Measurements from ENCODE around the gene SUSD1. TPM values are rescaled to one million over a fixed set of nuclear protein-coding genes. Genes with fewer than 3 reads are reported as not detected.

Gene SUSD1
- total and polyA plus RNA-seq, 4 donors = 1.2 to 19.0 (median 3.2) TPM

DNA sequence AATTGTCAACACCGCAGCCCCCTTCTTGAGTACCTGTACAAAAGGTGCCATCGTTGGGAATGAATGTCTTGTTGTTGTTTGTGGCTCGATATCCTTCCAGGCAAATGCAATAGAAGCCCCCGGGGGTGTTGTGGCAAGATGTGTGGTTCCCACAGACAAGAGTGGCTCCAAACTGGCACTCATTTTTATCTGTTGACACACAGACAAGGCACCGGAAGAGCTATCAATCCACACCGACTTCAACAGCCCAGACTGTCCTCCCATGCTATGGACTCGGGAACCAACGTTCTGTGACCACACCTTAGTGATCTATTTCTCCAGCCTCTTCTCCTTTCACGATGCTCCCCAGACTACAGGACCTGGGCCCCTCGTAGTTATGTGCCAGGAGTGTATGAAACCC, 25.9 kb downstream of the SUSD1 start:
- no peak for TF ChIP-seq NR2F2 (IDR thresholded peaks at IDR 0.05)
- TF ChIP-seq, protein P1, sequence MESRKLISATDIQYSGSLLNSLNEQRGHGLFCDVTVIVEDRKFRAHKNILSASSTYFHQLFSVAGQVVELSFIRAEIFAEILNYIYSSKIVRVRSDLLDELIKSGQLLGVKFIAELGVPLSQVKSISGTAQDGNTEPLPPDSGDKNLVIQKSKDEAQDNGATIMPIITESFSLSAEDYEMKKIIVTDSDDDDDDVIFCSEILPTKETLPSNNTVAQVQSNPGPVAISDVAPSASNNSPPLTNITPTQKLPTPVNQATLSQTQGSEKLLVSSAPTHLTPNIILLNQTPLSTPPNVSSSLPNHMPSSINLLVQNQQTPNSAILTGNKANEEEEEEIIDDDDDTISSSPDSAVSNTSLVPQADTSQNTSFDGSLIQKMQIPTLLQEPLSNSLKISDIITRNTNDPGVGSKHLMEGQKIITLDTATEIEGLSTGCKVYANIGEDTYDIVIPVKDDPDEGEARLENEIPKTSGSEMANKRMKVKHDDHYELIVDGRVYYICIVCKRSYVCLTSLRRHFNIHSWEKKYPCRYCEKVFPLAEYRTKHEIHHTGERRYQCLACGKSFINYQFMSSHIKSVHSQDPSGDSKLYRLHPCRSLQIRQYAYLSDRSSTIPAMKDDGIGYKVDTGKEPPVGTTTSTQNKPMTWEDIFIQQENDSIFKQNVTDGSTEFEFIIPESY (IDR thresholded peaks at IDR 0.05) = no peak
- TF ChIP-seq, protein P2, sequence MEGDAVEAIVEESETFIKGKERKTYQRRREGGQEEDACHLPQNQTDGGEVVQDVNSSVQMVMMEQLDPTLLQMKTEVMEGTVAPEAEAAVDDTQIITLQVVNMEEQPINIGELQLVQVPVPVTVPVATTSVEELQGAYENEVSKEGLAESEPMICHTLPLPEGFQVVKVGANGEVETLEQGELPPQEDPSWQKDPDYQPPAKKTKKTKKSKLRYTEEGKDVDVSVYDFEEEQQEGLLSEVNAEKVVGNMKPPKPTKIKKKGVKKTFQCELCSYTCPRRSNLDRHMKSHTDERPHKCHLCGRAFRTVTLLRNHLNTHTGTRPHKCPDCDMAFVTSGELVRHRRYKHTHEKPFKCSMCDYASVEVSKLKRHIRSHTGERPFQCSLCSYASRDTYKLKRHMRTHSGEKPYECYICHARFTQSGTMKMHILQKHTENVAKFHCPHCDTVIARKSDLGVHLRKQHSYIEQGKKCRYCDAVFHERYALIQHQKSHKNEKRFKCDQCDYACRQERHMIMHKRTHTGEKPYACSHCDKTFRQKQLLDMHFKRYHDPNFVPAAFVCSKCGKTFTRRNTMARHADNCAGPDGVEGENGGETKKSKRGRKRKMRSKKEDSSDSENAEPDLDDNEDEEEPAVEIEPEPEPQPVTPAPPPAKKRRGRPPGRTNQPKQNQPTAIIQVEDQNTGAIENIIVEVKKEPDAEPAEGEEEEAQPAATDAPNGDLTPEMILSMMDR (IDR thresholded peaks at IDR 0.05; ENCODE audit: low read depth, low read length, missing input control) = no peak
- no peak for TF ChIP-seq TAF1 (conservative IDR thresholded peaks at IDR 0.05)
- TF ChIP-seq FOXA1 (IDR thresholded peaks at IDR 0.05) = no peak
- TF ChIP-seq, protein P3, sequence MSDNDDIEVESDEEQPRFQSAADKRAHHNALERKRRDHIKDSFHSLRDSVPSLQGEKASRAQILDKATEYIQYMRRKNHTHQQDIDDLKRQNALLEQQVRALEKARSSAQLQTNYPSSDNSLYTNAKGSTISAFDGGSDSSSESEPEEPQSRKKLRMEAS (IDR thresholded peaks at IDR 0.05) = no peak
- no peak for TF ChIP-seq HNF4G (IDR thresholded peaks at IDR 0.05)
- no peak for TF ChIP-seq FOXA2 (IDR thresholded peaks at IDR 0.05)
- Histone ChIP-seq H3K4me3 (ENCODE audit: low read depth in 1 of 3, low read length in 3 of 3) (no peak overlapping the region), H3K4me1 (ENCODE audit: control insufficient read depth in 4 of 4, insufficient read depth in 4 of 4, low read length in 3 of 4) (no peaks in the 10 kb centered on the region), H3K9ac (ENCODE audit: low read depth in 1 of 2, low read length in 2 of 2) (no peak overlapping the region), H3K27ac (ENCODE audit: low read depth in 1 of 2, low read length in 2 of 2) (no peak overlapping the region), H3K9me3 (ENCODE audit: control insufficient read depth in 4 of 4, low read length in 3 of 4) (no peaks in the 10 kb centered on the region), H3K36me3 (ENCODE audit: control insufficient read depth in 4 of 4, insufficient read depth in 3 of 4, low read depth in 1 of 4, low read length in 3 of 4) (no peaks in the 10 kb centered on the region), H3K27me3 (ENCODE audit: control insufficient read depth in 4 of 4, insufficient read depth in 4 of 4, low read length in 3 of 4) (no peaks in the 10 kb centered on the region)
- no peak for DNase-seq (ENCODE audit: low spot score)
- WGBS = 93% methylated on average over 10 of the region's 10 CpGs

DNA sequence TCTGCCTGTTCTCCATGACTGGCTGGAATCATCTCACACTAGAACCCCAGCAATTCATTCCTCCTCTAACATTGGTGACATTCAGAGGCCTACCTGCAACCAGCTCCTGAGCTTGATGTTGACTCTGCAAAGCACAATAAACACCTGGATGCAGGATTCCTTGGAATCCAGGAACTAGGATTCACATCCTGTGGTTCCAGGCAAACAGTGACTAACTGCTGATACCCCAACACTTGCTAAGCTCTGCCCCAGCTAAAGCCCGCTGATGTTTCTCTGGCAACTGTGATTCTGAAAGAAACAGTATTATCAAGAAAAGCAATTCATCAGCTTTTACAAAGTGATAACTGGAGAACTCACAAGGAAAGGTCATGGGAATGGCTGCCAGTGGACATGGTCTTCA, 29.2 kb downstream of the SUSD1 start:
- no peak overlapping the region for H3K27ac ChIP-seq (ENCODE audit: low read depth in 1 of 2, low read length in 2 of 2)
- TF ChIP-seq GABPA (IDR thresholded peaks at IDR 0.05 in 1 of 2, conservative IDR thresholded peaks at IDR 0.05 in 1 of 2) (no peak), RXRA (IDR thresholded peaks at IDR 0.05) (no peak), EGR1 (IDR thresholded peaks at IDR 0.05; ENCODE audit: low read depth in 2 of 2) (no peak), RAD21 (IDR thresholded peaks at IDR 0.05) (no peak), TAF1 (conservative IDR thresholded peaks at IDR 0.05) (no peak), FOXA1 (IDR thresholded peaks at IDR 0.05) (no peak), FOXA2 (IDR thresholded peaks at IDR 0.05) (no peak), NR2F2 (IDR thresholded peaks at IDR 0.05) (no peak)
- TF ChIP-seq, protein P1 (IDR thresholded peaks at IDR 0.05) = no peak
- TF ChIP-seq, protein P2 (IDR thresholded peaks at IDR 0.05; ENCODE audit: low read depth, low read length, missing input control) = no peak

More for the DNA sequence above, 29.2 kb downstream of the SUSD1 start:
- no peak for DNase-seq (ENCODE audit: low spot score)
- 87% methylated on average over 1 of the region's 1 CpG for WGBS
- Histone ChIP-seq H3K9me3 (ENCODE audit: control insufficient read depth in 4 of 4, low read length in 3 of 4) (no peaks in the 10 kb centered on the region), H3K36me3 (ENCODE audit: control insufficient read depth in 4 of 4, insufficient read depth in 3 of 4, low read depth in 1 of 4, low read length in 3 of 4) (no peaks in the 10 kb centered on the region), H3K27me3 (ENCODE audit: control insufficient read depth in 4 of 4, insufficient read depth in 4 of 4, low read length in 3 of 4) (no peaks in the 10 kb centered on the region), H3K9ac (ENCODE audit: low read depth in 1 of 2, low read length in 2 of 2) (no peak overlapping the region), H3K4me1 (ENCODE audit: control insufficient read depth in 4 of 4, insufficient read depth in 4 of 4, low read length in 3 of 4) (no peaks in the 10 kb centered on the region), H3K4me3 (ENCODE audit: low read depth in 1 of 3, low read length in 3 of 3) (no peak overlapping the region)

Measured in liver (tissue), 9 donors.